Measurements from ENCODE around the gene CRYBG3.

DNA sequence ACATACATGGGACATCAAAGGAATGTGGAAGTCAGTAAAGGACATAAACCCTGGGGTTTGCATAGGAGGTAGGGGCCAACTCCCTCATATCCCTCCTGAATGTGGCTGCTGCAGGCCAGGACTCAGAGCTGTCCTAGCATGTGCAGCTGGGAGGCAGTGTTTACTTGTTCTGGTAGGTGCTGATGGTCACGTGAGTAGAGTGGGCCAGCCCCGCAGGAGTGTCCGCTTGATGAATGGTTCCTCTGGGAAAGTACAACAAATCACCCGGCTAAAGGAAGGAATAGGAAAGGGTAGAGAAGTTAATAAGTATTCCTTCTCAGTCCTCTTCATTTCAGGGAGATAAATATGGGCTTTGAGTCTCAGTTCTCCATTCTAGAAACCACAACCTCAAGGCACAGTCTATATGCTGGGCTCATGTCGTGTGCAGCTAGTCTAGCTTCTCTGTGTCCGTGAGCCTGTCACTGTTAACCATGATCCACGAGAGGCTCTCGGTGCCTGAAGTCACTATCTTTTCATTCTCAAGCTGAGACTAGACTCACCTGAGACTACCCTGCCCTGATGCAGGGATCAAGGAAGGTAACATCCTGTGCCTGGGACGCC lies 132.5 kb downstream of the CRYBG3 start:
- no peak for TF ChIP-seq RAD21 (IDR thresholded peaks at IDR 0.05; ENCODE audit: low read depth)
- TF ChIP-seq REST (IDR thresholded peaks at IDR 0.05; ENCODE audit: low read depth), result no peak
- no peak for TF ChIP-seq CEBPB (IDR thresholded peaks at IDR 0.05)
- TF ChIP-seq EP300 (IDR thresholded peaks at IDR 0.05; ENCODE audit: borderline replicate concordance), result no peak
- no peak for TF ChIP-seq FOXM1 (IDR thresholded peaks at IDR 0.05; ENCODE audit: borderline replicate concordance, low read depth)
- no peak for TF ChIP-seq ZBTB7A (IDR thresholded peaks at IDR 0.05; ENCODE audit: low read depth)
- TF ChIP-seq TAF1 (IDR thresholded peaks at IDR 0.05; ENCODE audit: low read depth), result no peak
- TF ChIP-seq, protein P1, sequence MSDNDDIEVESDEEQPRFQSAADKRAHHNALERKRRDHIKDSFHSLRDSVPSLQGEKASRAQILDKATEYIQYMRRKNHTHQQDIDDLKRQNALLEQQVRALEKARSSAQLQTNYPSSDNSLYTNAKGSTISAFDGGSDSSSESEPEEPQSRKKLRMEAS (IDR thresholded peaks at IDR 0.05), result no peak
- no peak for TF ChIP-seq USF1 (IDR thresholded peaks at IDR 0.05)
- no peak for TF ChIP-seq YY1 (IDR thresholded peaks at IDR 0.05; ENCODE audit: low read depth)
- no peak for TF ChIP-seq TEAD4 (IDR thresholded peaks at IDR 0.05)
- TF ChIP-seq EGR1 (IDR thresholded peaks at IDR 0.05), result no peak
- no peak for TF ChIP-seq CREB1 (IDR thresholded peaks at IDR 0.05; ENCODE audit: low read depth)
- TF ChIP-seq TCF12 (IDR thresholded peaks at IDR 0.05; ENCODE audit: low read depth), result no peak
